ENCODE results near the gene RALGAPB. TPM values are rescaled to one million over a fixed set of nuclear protein-coding genes. Genes with fewer than 3 reads are reported as not detected.

The RALGAPB gene
- total and polyA plus RNA-seq, 10 donors, result 6.8 to 62.5 (median 44.1) TPM

- intact Hi-C loops (cut with DNase I; ENCODE audit: low total_unique reads), result no loop called here
- no peak for DNase-seq
- Histone ChIP-seq H3K4me1 (no peaks in the 10 kb centered on the region), H3K27me3 (replicated peaks in 1 of 7) (peaks cover 0 to 75% (median 0%) of the 10 kb centered on the region in 7 donors), H3K9me3 (no peaks in the 10 kb centered on the region), H3K27ac (no peak overlapping the region), H3K36me3 (no peaks in the 10 kb centered on the region), H3K4me3 (no peak overlapping the region)
- WGBS, 5 donors, result 69 to 77% (median 76%) methylated on average over 11 to 16 of the region's 16 CpGs
- TF ChIP-seq POLR2AphosphoS5 (IDR thresholded peaks at IDR 0.05) (no peak), POLR2A (IDR thresholded peaks at IDR 0.05) (no peak), CTCF (IDR thresholded peaks at IDR 0.05 in 8 of 11, conservative IDR thresholded peaks at IDR 0.05 in 3 of 11) (no peak)
Observed at GRCh38 chr20:38617011-38617829, 144.6 kb downstream of the RALGAPB start.

- no peak overlapping the region for H3K4me3 ChIP-seq
- no peak for TF ChIP-seq POLR2A (IDR thresholded peaks at IDR 0.05)
- TF ChIP-seq POLR2AphosphoS5 (IDR thresholded peaks at IDR 0.05), result no peak
- TF ChIP-seq CTCF (IDR thresholded peaks at IDR 0.05 in 8 of 11, conservative IDR thresholded peaks at IDR 0.05 in 3 of 11), result no peak
- no peak for DNase-seq
- no peak overlapping the region for H3K27ac ChIP-seq
- peaks cover 0 to 74% (median 0%) of the 10 kb centered on the region in 7 donors for H3K27me3 ChIP-seq (replicated peaks in 1 of 7)
- WGBS, 5 donors, result 72 to 80% (median 77%) methylated on average over 4 of the region's 4 CpGs
- intact Hi-C loops (cut with DNase I; ENCODE audit: low total_unique reads), result no loop called here
- H3K36me3 ChIP-seq, result no peaks in the 10 kb centered on the region
- H3K9me3 ChIP-seq, result no peaks in the 10 kb centered on the region
- H3K4me1 ChIP-seq, result no peaks in the 10 kb centered on the region
Observed at GRCh38 chr20:38617830-38618196, 145.2 kb downstream of the RALGAPB start.

GRCh38 chr20:38620441-38620840, 147.8 kb downstream of the RALGAPB start:
- 57 to 70% (median 64%) methylated on average over 9 of the region's 9 CpGs for WGBS, 5 donors
- no peak for TF ChIP-seq CTCF (IDR thresholded peaks at IDR 0.05 in 8 of 11, conservative IDR thresholded peaks at IDR 0.05 in 3 of 11)
- no peak for TF ChIP-seq POLR2A (IDR thresholded peaks at IDR 0.05)
- no peak for TF ChIP-seq POLR2AphosphoS5 (IDR thresholded peaks at IDR 0.05)
- intact Hi-C loops (cut with DNase I; ENCODE audit: low total_unique reads), result no loop called here
- Histone ChIP-seq H3K4me1 (no peaks in the 10 kb centered on the region), H3K4me3 (no peak overlapping the region), H3K27ac (no peak overlapping the region), H3K9me3 (peaks cover 0 to 7% (median 4%) of the 10 kb centered on the region in 8 donors), H3K27me3 (replicated peaks in 1 of 7) (peaks cover 0 to 65% (median 0%) of the 10 kb centered on the region in 7 donors), H3K36me3 (no peaks in the 10 kb centered on the region)
- no peak for DNase-seq

GRCh38 chr20:38623061-38623460, 150.4 kb downstream of the RALGAPB start:
- no peak overlapping the region for H3K27ac ChIP-seq
- peaks cover 0 to 7% (median 4%) of the 10 kb centered on the region in 8 donors for H3K9me3 ChIP-seq
- WGBS, 5 donors, result 60 to 73% (median 69%) methylated on average over 4 of the region's 4 CpGs
- TF ChIP-seq CTCF (IDR thresholded peaks at IDR 0.05 in 8 of 11, conservative IDR thresholded peaks at IDR 0.05 in 3 of 11) (no peak), POLR2A (IDR thresholded peaks at IDR 0.05) (no peak), POLR2AphosphoS5 (IDR thresholded peaks at IDR 0.05) (no peak)
- intact Hi-C loops (cut with DNase I; ENCODE audit: low total_unique reads), result no loop called here
- H3K4me3 ChIP-seq, result no peak overlapping the region
- H3K36me3 ChIP-seq, result no peaks in the 10 kb centered on the region
- H3K4me1 ChIP-seq, result no peaks in the 10 kb centered on the region
- DNase-seq, result no peak
- H3K27me3 ChIP-seq (replicated peaks in 1 of 7), result peaks cover 0 to 38% (median 0%) of the 10 kb centered on the region in 7 donors

All from spleen (tissue), 11 donors.